Activated CD4-positive, CD25-positive, alpha-beta regulatory T cell treated with anti-CD3 and anti-CD28 coated beads, Interleukin-2, amount 50 U/mL, for 16 hours (primary cell): ENCODE data around the gene NCOA4.
"Not testable (repeated sequence)": the region's sequence is repeated elsewhere in the genome, so short reads cannot be mapped to it uniquely, and the experiment has no call there.

Experiments used
- DNase-seq: peaks from one replicate; pipeline ENCODE4 v3.0.0-alpha.2; 2020; ENCODE audit warnings: low read depth, low spot score

The NCOA4 gene

DNA sequence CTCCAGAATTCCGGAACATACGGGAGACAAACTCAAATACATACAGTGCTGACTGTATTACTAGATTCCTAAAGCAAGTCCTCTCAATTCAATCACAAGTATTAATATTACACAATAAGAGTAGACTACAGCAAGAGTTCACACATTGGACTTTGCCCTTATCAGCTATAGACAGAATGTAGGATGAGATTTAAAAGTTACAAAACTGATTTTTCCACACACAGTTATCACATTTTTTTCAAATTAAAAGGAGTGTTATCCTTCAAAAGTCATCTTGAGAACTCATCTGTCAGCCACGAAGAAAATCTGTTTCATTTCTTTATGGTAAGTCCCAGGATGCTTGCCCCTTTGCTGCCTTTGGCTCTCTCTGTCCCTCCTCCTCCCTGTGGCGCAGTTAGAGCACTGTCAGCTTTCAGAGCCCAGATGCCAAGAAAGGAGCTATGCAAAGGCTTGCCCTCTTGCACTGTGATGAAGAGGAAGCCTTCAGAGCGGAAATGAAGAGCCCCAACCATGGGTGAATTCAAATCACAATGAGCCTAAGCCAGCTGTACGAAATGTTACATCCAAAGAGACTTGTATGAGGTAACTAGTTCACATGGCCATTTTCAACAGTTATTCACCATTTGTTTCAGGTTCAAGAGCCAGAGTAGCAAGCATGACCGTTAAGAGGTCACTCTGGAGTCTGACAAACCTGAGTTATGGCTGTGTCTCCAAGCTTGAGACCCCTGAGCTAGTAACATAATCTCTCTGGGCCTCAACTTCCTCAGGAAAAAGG is 10.7 kb downstream of the NCOA4 start:
- no peak for DNase-seq

DNA sequence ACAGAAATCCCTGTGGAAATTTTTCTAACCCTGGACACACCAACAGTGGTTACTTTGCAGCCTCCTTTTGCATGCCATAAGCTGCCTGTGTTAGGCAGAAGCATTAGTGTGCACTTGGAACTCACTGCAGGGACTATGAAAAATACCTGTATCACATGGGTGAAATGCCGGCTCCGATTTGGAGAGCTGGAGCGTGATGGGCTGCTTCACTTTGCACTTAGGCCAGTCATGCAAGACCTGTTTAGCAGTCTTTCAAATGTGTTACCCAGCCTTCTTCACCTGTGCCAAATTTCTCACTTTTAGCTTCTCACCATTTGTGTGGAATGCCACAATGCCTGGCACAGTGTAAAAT is 11.3 kb downstream of the NCOA4 start:
- no peak for DNase-seq

DNA sequence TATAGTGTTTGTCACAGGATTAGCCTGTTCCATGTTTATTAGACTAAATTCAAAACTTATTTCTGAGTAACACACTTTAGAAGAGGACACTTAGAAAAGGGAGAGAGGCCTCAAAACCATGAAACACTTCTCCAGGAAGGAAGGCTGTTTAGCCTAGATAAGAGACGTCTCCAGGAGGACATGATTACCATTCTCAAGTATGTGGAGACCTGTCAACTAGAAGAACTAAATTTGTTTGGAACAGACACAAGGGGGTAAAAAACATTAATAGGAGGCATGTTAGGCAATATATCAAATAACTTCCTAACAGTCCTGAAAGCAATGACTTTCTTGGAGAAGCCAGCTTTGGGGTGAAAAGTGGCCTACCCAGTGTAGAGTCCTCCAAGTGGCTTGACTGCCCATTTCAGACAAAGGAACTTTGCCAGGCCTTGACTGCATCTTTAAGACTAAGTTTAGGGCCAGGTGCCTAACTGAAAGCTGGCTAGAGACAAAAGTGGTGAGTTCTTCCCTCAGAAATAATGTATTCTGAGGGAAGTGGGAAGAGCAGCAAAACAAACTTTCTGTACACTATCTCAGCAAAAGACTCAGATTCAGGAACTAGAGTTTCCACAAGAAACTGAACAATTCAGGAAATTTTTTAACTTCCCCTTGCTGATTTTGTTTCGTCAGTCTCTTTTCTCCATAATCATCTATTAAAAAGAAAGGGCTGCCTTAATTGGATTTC is 11.8 kb downstream of the NCOA4 start:
- no peak for DNase-seq

DNA sequence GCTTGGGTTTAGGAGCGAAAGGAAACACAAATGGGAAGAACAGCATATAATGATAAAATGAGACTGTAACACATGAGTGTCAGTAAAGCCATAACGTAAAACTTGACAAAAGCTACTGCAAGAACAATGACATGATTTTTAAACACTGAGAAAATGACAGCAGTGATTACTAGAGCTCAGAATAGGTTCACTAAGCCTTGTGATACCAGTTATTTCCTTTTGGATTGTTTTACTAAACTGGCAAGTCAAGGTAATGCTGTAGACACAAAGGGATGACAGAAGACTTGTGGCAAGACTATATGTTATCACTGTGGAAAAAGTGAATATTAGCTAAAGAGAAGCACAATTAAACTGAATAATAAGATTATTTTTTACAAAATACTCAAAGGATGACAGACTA is 12.7 kb downstream of the NCOA4 start:
- DNase-seq, result no peak

DNA sequence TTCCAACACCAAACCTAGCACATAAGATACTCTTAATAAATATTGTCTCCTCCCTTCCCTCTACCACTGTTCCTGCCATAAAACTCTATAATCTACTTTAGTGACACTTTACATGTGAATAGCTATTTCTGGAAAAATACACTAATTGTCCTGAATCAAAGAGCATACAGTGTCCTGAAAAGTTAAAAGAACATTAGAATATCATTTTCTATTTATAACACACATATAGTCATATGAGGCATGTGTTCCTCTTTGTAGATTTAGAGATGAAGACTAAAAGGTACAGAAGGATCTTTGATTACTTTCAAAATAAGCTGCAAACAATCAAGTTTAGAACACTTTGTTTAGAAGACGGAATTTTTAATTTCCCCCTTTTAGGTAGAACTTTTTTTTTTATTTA is 13.6 kb downstream of the NCOA4 start:
- no peak for DNase-seq

DNA sequence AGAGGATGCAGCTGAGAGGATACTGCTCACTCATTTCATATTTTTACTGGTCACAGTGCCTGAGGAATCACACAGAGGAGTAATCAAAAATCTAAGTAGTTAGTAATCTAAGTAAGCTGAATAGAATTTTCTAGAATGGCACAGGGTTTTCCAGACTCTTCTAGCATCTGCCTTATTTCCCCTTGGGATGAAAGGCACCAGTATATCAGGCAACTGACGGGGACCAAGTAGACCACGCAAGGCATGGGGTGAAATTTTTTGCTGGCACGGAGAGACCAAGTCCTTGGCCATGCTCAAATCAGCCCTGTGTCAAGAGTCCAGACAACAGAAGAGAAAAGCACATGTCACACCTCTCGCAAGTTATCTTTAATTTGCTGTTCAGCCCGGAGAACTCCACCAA is 14.2 kb downstream of the NCOA4 start:
- DNase-seq, result no peak

DNA sequence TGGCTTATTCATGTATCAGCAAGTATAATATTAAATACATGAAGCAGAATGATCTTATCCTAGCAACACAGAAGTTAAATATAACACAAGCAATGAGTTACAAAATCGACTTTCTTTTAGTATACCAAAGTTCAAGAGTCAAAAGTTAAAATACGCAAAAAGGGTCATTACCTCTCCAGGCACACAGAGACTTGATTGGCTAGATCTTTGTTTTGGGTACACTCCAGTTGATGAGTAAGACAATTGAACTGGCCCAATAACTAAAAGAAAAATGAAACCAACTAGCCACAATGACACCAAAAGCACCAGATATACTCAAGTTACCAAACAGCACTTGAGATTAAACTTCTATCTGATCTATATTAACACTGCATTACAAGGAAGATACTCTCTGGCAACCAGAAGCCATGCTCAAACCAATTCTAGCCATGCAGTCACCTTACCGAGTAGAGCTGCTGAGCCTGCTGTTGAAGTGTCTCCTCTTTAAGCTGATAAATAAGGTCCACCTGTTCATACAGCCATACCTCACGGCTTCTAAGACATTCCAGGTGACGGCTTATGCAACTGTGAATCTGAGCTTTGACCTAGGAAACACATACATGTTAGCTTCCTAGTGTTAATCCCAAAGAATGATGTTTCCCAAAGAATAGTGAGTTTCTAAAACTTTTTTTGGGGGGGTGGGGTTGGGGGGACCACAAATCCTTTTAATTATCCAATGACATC is 15.6 kb downstream of the NCOA4 start:
- no peak for DNase-seq

DNA sequence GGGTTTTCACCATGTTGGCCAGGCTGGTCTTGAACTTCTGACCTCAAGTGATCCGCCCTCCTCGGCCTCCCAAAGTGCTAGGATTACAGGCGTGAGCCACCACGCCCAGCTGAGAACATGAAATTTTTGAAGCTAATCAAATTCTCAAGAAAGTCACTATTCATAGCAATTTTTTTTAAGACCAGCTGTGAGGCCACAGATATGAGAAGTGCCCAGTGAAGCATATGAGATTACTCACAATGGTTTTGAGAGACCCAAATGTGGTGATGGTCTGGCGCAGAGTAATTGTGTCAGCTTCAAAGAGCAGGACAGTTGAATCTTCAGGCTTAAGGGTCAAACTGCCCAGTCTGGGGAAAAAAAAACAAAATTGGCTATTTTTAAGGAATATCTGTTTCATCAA is 16.2 kb downstream of the NCOA4 start:
- DNase-seq, result no peak

DNA sequence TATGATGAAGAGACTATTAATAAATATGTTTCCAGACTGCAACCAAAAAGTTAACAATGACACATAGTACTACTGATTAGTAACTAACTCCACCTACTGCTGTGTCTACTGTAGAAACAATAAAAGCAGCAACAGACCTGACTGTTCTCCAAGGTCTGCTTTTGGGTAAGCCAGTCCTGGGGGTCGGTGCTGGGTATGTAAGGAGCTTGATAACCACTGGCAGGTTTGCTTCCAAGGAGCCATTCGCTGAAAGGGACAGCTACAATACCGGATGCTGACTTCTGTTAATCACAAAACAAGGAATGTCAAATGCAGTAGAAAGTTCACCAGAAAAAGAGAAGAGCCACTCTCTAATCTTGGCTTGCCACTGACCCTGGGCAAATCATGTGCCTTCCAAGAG is 17.7 kb downstream of the NCOA4 start:
- no peak for DNase-seq

DNA sequence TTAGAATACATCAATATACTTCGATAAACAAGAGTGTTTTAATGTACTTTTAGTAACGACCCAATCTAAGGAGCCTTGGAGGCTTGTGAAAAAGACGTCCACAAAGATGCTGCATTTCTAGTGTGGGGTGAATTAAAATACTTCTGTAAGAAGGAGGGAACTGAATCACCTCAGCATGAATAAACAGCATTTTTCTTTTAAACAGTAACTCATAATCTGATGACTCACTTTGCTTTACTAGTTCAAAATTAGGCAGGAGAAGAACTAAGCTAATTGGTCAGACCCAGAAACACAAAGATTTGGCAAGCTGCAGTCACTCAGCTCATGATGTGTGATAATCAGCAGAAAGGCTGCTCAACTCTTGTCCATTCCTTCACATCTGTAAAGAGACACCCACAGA is 24.2 kb downstream of the NCOA4 start:
- DNase-seq, result no peak

DNA sequence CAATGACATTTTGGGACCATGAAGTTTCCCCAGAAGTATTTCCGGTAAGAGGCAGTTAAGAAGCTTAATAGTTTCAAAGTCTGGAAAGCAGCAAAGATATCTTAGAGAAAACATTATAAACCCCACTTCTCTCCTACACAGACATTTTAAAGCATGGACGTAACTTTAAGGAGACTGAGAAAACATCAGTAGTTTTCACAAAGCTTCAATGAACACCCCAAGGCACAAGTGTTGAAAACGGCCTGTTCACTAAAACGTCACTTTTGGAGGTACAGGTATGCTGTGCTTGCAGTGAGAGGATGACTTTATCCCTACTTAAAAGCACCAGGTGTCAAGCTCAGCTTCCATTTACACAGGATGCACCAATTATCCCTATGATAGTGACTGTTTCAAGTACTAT is 25.0 kb downstream of the NCOA4 start:
- no peak for DNase-seq

DNA sequence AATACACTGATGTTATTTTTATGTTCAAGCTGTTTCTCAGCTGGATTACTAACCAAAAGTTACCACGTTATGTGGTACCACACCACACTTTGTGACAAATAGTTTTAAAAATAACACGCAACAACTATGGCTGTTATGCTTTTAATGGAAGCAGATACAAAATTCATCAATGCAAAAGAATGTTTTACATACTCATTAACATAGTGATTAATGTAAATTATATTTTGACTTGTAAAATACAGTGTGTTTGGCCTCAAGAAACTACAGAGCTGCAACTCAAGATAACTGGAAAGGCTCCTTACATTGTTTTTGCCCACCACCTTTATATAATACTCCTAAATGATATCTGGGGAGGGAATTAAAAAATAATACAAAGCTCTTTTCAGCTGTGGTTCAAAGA is 25.5 kb downstream of the NCOA4 start:
- DNase-seq, result no peak

DNA sequence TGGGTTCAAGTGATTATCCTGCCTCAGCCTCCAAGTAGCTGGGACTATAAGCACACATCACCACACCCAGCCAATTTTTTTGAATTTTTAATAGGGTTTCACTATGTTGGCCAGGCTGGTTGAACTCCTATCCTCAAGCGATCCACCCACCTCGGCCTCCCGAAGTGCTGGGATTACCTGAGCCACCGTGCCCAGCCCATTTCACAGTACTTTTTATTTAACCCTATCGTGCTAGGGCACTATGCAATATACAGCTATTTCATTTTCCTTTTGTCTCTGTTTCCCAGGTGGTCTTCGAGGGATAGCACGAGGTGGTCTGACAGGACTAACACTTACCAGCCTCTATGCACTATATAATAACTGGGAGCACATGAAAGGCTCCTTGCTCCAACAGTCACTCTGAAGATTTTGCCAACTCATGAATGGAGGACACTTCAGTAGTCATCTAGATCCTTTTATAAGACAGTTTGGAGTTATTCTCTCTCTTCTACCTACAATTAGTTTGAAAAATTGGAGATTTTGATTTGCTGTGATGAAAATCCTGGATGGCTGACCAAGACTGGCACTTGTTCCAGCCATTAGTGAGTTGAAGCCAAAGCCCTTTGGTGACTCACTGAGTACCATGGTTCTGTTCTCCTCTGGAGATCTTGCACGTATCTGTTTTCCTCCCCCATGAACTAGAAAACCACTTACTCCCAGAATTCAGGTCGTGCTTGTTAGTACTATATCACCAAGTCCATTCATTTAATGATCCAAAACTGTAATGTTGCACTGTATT is 27.3 kb downstream of the NCOA4 start:
- DNase-seq, result no peak

DNA sequence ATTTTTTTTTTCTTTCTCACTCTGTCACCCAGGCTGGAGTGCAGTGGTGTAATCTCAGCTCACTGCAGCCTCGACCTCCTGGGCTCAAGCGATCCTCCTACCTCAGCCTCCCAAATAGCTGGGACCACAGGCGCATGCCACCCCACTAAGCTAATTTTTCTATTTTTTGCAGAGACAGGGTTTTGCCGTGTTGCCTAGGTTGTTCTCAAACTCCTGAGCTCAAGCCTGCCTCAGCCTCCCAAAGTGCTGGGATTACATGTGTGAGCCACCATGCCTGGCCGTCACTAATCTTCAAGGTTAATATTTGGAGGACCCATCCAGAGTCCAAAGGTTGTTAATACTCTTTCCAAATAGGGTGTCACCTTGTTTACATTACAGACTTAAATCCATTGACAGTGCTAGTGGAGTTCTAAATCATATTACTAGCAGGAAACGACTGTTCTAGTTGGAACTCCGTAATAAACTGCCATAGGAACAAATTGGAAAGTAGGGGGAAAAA is 28.2 kb downstream of the NCOA4 start:
- DNase-seq, result not testable (repeated sequence)

DNA sequence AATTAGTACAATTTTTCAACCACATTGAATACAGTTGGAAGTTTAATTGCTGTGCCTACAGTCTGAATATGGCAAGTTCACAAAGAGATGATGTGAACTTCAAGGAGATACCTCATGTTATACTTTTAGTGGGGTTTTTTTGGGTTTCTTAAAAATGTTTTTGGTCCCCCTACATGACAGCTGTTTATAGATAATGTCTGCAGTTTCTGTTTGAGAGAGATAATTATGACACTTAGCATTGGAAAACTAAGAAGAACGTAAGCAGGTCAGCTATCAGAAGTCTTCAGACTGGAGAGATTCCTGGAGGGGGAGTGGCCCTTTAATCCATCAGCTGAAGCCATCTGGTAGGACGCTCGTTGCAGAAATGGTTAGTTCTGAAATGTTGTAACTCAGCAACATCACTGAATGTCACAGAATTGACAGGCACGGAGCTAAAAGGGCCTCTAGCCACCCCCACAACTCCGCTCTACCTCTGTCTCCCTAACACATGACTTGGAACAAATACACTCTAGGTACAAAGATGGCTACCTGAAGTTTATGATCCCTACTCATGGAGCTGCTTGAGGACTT is 29.2 kb downstream of the NCOA4 start:
- no peak for DNase-seq

DNA sequence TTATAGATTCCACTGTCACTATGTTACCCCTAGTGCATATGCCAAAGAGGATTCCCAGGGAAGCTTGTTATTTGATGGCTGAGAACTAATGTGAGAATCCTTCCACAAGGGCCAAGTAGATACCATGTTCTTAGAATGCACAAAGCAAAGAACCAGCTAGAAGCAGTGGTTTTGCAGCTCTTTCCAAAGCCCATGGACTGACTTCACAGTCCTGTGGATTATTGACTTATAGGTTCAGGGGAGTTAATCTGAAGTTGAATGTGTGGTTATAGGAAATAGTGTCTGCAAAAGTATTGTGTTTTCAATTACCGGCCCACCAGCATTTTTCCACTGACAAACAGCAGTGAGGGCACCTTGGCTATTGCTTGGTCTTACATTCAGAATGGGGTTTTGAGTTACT is 29.9 kb downstream of the NCOA4 start:
- no peak for DNase-seq

DNA sequence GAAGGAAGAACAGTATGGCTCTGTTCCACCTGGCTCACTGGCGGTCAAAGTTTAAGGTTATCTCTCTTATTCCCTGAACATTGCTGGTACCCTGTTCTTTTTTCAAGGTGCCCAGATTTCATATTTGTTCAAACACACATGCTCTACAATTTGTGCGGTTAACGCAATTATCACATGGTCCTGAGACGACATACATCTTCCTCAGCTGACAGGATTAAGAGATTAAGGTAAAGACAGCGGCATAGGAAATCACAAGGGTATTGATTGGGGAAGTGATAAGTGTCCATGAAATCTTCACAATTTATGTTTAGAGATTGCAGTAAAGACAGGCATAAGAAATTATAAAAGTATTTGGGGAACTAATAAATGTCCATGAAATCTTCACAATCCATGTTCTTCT is 30.5 kb downstream of the NCOA4 start:
- not testable (repeated sequence) for DNase-seq

DNA sequence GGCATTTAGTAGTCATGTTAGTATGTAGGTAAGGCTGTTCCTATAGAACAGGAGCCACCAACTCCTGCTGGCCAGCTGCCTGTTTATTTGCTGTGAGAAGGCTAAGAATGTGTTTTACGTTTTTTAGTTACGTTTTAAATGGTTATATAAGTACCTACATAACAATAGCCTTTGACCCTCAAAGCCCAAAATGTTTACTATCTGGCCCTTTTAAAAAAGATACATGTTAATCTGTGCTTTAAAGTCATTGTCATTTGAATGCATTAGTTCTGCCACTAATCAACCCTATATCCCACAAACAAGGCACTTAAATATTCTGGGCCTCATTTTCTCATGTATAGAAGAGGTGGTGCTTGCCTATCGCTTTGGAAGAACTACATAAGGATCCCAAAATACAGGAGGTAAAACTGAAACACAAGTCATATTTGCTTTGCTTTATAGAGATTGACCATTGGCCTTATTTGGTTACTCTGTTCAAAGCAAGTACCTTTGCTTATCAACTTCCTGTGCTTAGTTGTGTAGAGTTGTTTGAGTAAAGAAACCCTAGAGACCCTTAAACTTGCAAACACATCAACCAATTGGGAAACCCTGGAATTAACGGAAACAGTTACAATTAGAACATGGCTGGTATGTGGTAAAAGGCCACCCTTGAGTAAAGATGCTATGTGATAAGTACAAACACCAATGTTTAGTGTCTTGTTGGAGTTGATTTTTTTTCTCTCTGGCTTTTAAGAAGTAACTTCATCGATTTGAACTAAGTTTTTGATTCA is 32.2 kb downstream of the NCOA4 start:
- no peak for DNase-seq

DNA sequence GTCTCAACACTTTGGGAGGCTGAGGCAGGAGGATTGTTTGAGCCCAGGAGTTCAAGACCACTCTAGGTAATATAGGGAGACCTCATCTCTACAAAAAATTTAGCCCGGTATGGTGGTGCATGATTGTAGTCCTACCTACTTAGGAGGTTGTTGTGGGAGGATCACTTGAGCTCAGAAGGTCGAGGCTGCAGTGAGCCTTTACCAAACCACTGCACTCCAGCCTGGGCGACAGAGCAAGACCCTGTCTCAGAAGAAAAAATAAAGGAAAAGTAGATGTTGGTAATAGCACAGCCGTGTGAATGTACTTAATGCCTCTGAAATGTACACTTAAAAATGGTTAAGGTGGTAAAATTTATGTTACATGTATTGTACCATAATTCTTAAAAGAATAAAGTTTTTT is 32.9 kb downstream of the NCOA4 start:
- DNase-seq, result no peak

DNA sequence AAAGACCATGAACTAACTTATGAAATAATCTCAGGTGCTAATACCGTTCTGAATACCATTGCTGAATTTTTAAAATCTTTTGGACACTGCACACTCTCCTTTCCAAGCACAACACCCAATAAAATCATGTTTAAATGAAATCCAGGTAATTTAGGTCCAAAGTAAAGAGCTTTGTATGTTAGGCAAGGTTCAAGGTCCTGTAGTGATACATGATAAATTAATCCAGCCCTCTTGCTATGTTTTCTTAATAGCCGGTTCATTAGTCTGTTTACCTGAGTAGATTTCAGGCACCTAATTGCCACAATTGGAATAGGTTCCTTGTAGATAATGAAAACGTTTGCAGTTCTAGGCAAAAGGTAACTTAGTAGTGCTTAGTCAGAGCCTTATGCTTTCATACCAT is 44.8 kb downstream of the NCOA4 start:
- not testable (repeated sequence) for DNase-seq

DNA sequence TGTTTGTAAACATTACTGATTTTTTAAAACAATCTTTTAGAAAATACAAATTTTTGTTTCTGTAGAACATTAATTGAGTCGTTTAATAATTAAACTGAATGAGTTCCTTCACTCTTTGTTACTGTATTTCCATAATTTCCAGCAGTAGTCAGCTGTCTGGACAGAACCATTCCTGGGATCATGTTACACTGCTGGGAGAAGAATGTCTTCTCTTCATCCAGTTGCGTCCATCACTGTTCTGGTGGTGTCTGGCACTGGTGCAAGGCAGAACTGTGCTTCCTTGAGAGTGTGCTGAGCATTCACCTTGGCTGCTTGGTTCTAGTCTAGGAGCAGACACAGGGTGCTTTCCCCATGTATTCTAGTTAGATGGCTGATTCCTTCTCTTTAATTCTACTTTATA is 46.0 kb downstream of the NCOA4 start:
- not testable (repeated sequence) for DNase-seq
